Endothelial cell (in vitro differentiated cells): ENCODE measurements around the gene TMOD2. TPM values are rescaled to one million over a fixed set of nuclear protein-coding genes. Genes with fewer than 3 reads are reported as not detected.

Experiments used
- DNase-seq: peaks from one replicate; pipeline ENCODE4 v3.0.0; 2021; ENCODE audit warnings: low spot score
- H3K27ac Mint-ChIP-seq: one replicate; pipeline ENCODE4 v1.8.0; 2021; ENCODE audit warnings: mixed read lengths, inconsistent platforms; ENCODE audit not compliant: unreplicated experiment
- H3K27me3 Mint-ChIP-seq: one replicate; pipeline ENCODE4 v1.8.0; 2021; ENCODE audit warnings: mild to moderate bottlenecking, moderate library complexity, mixed read lengths, inconsistent platforms; ENCODE audit not compliant: unreplicated experiment
- H3K36me3 Mint-ChIP-seq: one replicate; pipeline ENCODE4 v1.8.0; 2021; ENCODE audit warnings: mild to moderate bottlenecking, low read depth, mixed read lengths, inconsistent platforms; ENCODE audit not compliant: unreplicated experiment
- H3K4me1 Mint-ChIP-seq: one replicate; pipeline ENCODE4 v1.8.0; 2021; ENCODE audit warnings: mild to moderate bottlenecking, mixed read lengths, inconsistent platforms; ENCODE audit not compliant: unreplicated experiment
- H3K4me3 Mint-ChIP-seq: one replicate; pipeline ENCODE4 v1.8.0; 2021; ENCODE audit warnings: mild to moderate bottlenecking, mixed read lengths, inconsistent platforms; ENCODE audit not compliant: unreplicated experiment
- H3K9me3 Mint-ChIP-seq: one replicate; pipeline ENCODE4 v1.8.0; 2021; ENCODE audit warnings: mixed read lengths, inconsistent platforms; ENCODE audit not compliant: unreplicated experiment
- total RNA-seq: library from RNA; stranded (reverse); fragmentation: NEBNext Ultra II Directional; extraction: Animal tissue kit (Norgen Biotek cat#: 25700); gene quantifications from one replicate; pipeline ENCODE4 v1.2.1, GENCODE V29; 2021; ENCODE audit not compliant: unreplicated experiment
- TF ChIP-seq, protein P1 (sequence below): fragments of 200-600 bp; sonication (generic); IDR thresholded peaks from one replicate; pipeline ENCODE4 v1.5.0; 2021; ENCODE audit warnings: antibody characterized with exemption; ENCODE audit not compliant: unreplicated experiment

Gene TMOD2
- total RNA-seq, 1 donor from 2014 or later: 118 TPM

DNA sequence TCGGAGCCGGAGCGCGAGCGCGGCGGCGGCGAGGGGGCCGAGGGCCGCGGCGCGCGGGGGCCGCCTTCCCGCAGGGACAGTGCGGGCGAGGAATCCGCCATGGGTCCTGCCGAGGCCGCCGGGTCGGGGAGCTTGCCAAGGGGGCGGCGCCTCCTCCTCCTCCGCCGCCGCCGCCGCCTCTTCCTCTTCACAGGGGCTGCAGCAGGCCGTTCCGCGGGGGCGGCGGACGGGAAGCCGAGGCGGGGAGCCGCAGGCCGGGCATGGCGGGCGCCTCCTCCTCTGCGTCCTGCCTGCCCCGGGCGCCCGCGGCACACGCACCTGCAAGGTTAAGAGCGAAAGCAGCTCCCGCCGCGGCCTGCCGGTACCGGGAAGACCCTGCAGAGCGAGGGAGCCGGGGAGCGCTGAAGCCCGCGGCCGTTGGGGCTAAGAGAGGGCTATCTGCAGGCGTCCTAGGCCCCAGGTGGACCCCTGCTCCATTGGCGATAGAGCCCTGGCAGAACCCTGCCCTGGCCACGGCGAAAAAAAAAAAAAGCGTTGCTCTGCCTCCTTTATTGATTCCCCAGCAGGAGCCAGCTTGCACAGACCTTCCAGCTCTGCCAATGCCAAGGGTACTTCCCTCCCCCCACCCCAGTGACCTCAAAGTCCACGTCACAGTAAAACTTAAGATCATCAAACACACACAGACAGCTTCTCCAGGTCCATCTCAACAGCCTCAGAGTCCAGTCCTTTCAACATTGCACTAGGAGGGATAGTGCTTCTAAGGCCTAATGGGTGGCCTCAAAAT lies 13.7 kb upstream of the TMOD2 start, which contains the start of gene LYSMD2:
TSS of gene LYSMD2 (minus strand) at position 134 of the 784 bp plus-strand sequence. CDS start at position 101, 33 bp downstream.
- H3K27ac Mint-ChIP-seq: peak within 1 kb of the TSS; percentile 68
- H3K4me3 Mint-ChIP-seq: peak within 1 kb of the TSS; percentile 93
- peaks cover 9% of the 10 kb centered on the region for H3K27me3 Mint-ChIP-seq
- peaks cover 24% of the 10 kb centered on the region for H3K36me3 Mint-ChIP-seq
- peaks cover 33% of the 10 kb centered on the region for H3K4me1 Mint-ChIP-seq
- DNase-seq: peak; percentile 61
- TF ChIP-seq, protein P1, sequence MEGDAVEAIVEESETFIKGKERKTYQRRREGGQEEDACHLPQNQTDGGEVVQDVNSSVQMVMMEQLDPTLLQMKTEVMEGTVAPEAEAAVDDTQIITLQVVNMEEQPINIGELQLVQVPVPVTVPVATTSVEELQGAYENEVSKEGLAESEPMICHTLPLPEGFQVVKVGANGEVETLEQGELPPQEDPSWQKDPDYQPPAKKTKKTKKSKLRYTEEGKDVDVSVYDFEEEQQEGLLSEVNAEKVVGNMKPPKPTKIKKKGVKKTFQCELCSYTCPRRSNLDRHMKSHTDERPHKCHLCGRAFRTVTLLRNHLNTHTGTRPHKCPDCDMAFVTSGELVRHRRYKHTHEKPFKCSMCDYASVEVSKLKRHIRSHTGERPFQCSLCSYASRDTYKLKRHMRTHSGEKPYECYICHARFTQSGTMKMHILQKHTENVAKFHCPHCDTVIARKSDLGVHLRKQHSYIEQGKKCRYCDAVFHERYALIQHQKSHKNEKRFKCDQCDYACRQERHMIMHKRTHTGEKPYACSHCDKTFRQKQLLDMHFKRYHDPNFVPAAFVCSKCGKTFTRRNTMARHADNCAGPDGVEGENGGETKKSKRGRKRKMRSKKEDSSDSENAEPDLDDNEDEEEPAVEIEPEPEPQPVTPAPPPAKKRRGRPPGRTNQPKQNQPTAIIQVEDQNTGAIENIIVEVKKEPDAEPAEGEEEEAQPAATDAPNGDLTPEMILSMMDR: no peak
- H3K9me3 Mint-ChIP-seq: no peaks in the 10 kb centered on the region

DNA sequence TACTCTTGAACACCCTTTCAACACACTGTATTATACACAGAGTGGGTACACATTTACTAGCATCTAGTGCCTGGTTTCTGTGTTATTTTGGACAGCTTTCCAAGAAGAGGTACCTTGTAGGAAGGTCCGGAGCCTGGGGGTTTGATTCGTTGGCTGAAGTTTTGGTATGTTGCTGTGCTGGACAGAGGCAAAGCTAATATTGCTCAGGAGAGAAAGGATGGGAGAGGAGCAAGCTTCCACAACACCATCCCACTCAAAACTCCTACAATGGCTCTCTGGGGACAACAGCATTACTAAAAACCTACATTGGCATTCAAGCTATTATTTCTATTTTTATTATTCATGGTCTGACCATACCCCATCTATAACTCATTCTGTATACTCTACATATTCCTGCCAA lies 12.8 kb upstream of the TMOD2 start:
- H3K27ac Mint-ChIP-seq: peak overlapping the region; percentile 68
- peaks cover 26% of the 10 kb centered on the region for H3K4me1 Mint-ChIP-seq
- TF ChIP-seq, protein P1: no peak
- DNase-seq: no peak
- no peaks in the 10 kb centered on the region for H3K9me3 Mint-ChIP-seq
- peak overlapping the region; percentile 93 for H3K4me3 Mint-ChIP-seq
- H3K36me3 Mint-ChIP-seq: peaks cover 15% of the 10 kb centered on the region
- H3K27me3 Mint-ChIP-seq: peaks cover 9% of the 10 kb centered on the region

DNA sequence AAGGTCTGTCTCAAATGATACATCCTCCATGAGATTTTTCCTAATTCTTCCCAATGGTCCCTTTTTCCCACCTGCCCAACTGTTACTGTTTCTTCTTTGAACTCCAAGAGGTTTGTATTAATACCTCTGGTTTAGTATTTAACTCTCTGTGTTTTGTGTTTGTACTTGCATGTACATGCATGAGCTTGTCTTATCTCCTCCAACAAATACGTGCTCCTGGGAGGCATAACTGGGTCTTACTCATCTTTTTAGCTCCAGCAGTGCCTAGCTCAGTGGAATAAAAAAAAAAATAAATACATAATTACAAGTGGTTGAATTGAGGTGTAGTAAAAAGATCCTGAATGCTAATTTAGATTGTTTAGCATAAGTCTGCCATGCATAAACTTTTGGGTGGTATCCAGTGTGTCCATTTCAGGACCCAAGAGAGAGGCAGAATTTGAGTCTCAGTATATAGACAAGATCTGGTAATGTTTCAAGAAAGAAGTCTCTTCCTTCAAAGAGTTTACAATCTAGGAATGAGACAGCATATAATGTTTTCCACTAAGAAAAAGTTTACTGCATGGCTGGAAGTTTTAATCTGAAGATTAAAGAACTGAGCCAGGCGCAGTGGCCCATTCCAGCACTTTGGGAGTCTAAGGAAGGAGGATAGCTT lies 12.2 kb upstream of the TMOD2 start:
- Mint-ChIP-seq H3K4me1 (peaks cover 26% of the 10 kb centered on the region), H3K27ac (no peak overlapping the region), H3K9me3 (no peaks in the 10 kb centered on the region), H3K4me3 (no peak overlapping the region), H3K36me3 (peaks cover 14% of the 10 kb centered on the region), H3K27me3 (peaks cover 9% of the 10 kb centered on the region)
- DNase-seq: no peak
- TF ChIP-seq, protein P1: no peak

DNA sequence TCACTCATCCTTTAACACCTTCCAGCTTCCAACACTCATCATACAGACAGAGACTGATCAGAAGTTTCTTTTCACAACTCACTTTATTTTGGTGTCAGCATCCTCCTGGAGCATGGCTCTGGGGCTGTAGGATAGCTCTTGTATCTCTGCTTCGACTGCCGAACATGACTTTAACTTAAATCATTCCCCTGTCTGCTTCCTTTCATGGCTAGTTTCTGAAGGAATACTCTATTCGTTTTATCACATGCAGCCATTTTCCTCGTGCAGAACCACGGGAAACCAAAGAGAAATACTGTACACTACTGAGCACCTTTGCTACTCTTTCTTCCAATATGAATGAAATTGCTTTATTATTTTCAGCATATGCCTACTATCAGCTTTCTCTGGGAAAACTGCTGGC lies 2.1 kb upstream of the TMOD2 start:
- TF ChIP-seq, protein P1: no peak
- Mint-ChIP-seq H3K36me3 (peaks cover 7% of the 10 kb centered on the region), H3K4me1 (peaks cover 49% of the 10 kb centered on the region), H3K4me3 (no peak overlapping the region), H3K27me3 (peaks cover 11% of the 10 kb centered on the region), H3K9me3 (no peaks in the 10 kb centered on the region), H3K27ac (no peak overlapping the region)
- no peak for DNase-seq

DNA sequence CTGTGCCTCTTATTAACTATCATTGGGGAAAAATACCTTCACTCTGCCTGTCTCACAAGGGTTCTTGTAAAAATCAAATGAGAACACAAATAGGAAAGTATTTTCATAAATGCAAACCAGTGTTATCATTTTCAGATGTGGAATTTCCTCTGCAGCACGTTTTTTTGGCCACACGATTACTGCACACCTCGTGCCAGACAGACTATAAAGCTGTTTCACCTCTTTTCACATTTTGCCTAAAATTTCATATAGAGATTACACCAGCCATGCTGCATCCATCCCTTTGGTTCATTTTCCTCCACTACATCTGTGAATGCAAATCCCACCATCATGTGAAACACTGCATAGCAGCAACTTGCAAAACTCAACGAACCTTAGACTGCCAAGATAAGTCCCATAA lies 1.2 kb upstream of the TMOD2 start:
- Mint-ChIP-seq H3K27ac (no peak overlapping the region), H3K4me1 (peaks cover 51% of the 10 kb centered on the region), H3K36me3 (peaks cover 7% of the 10 kb centered on the region), H3K9me3 (no peaks in the 10 kb centered on the region), H3K4me3 (peak overlapping the region; percentile 98), H3K27me3 (peaks cover 11% of the 10 kb centered on the region)
- DNase-seq: no peak
- TF ChIP-seq, protein P1: no peak
